Measurements from ENCODE around the gene PTPRN.
"Not testable (repeated sequence)": the region's sequence is repeated elsewhere in the genome, so short reads cannot be mapped to it uniquely, and the experiment has no call there.

The PTPRN gene

GRCh38 chr2:219306047-219306446, 3.2 kb downstream of the PTPRN start:
- FAIRE-seq = no peak

- no peak for FAIRE-seq
These were observed 5.0 kb downstream of the PTPRN start for GRCh38 chr2:219304223-219304622.

- no peak for FAIRE-seq
These were observed 6.7 kb downstream of the PTPRN start for GRCh38 chr2:219302412-219302968.

- no peak for FAIRE-seq
These were observed 9.2 kb downstream of the PTPRN start for GRCh38 chr2:219300022-219300421.

GRCh38 chr2:219299372-219299760, 9.8 kb downstream of the PTPRN start:
- no peak for FAIRE-seq

DNA sequence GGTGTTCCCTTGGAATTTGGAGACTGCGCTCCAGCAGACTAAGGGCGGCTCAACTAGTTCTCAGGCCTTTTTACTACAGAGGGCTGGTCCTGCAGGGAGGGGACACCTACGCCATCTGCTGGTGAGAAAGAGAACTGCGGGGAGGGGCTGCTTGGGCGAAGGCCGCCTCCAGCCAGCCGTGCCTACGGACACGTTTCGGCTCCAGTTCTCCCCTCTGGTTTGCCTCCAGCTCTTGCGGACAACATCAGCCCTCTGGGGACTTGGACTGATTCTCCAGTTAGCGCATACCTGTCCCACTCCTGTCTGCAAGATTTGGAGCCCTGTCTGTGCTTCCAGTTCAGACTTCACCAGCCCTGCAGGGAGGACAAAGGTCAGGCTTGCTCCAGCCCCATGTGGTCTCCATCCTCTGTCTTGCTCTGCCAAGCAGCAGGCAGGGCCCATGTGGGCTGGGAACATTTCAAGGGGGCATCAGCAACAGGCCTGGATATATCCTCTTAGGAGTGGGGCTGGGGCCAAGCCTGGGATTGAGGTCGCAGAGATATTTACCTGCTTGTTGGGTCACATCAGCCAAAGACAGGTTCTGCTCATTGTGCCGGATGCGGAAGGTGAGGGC, 10.3 kb downstream of the PTPRN start:
- FAIRE-seq = no peak

- FAIRE-seq = no peak
These were observed 11.3 kb downstream of the PTPRN start for GRCh38 chr2:219297766-219298456.

DNA sequence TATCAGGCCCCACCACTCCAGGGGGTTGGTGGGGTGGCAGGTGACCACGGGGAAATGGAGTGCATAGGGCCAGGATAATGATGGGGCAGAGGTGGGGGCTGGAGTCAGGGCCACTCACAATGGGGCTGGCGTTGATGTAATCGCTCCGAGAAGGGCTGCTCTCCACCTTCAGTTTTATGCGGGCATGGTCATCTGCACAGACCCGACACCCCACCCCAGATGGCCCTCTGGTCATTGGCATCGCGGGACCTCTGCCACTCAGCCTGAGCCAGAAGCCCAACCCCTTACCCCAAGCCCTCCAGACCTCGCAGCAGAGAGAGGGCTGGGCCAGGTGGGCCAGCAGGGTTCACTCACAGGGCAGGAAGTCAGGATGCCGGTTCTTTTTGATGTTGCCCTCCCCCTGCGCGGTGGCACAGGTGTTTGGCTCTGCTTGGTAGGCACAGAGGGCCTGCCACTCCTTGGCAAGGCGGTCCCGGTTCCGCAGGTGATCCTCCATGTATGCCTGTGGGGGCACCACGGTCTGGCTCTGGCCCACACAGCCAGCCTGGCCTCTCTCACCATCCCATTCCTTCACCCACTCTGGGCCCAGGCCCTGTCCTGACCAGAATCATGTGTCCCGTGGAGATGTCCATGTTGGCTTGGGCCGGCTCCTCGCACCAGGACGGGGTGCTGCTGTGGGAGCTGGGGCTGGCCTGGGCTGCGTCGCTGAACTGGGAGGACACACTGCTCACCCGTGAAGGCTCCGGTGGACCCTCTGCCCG, 12.4 kb downstream of the PTPRN start:
- FAIRE-seq = no peak

- FAIRE-seq = no peak
These were observed 13.1 kb downstream of the PTPRN start for GRCh38 chr2:219296142-219296541.

DNA sequence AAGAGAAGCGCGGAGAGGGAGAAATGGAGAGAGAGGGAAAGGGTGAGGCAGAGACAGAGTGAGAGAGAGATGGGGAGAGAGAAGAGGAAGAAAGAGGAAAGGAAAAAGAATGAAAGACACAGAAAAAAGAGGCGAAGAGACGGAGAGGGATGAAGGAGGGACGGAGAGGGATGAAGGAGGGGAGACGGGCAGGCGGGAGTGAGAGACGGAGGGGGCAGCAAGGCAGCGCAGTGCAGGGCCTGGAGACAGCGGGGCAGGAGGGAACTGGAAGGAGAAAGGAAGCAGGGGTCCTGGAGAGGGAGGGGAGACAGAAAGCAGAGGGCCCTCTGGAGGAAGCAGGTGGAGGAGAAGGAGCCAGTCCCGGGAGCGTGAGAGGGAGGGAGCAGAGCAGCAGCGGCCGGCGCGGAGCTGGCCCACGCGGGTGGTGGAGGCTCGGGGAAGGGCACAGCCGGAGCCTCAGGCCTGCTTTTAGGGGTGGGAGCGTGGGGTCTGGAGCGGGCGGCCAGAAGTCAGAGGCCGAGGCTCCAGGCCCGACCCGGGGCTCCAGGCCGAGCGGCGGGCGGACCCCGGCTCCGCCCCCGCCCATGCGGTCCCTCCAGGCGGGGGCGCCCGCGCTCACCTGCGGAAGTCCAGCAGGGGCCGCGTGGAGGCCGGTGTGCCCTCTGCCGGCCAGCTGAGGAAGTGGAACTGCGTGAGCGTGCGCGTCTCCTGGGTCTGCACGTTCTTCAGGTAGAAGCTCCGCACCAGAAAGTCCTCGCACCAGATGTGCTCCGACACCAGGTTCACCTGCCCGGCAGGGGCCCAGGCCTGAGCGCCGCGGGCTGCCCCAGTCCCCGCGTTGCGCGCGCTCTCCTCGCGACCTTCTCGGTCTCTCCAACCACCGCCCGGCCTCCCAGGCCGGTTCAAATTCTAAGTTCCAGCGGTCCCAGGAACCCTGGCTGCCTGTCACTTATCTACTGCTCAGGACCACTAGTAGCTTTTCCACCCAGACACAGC, 14.5 kb downstream of the PTPRN start:
- no peak for FAIRE-seq

- no peak for FAIRE-seq
These were observed 15.4 kb downstream of the PTPRN start for GRCh38 chr2:219293736-219294231.

DNA sequence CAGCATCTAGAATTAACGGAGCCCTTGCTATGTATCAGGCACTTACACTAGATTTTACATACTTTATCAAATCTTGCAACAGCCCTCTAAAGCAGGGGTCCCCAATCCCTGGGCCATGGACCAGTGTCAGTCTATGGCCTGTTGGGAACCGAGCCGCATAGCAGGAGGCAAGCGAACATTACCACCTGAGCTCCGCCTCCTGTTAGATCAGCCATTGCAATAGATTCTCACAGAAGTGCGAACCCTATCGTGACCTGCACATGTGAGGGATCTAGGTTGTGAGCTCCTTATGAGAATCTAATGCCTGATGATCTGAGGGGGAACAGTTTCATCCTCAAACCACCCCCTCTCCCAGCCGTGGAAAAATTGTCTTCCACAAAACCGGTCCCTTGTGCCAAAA, 16.6 kb downstream of the PTPRN start:
- no peak for FAIRE-seq

- FAIRE-seq = no peak
These were observed 17.2 kb downstream of the PTPRN start for GRCh38 chr2:219291910-219292490.

DNA sequence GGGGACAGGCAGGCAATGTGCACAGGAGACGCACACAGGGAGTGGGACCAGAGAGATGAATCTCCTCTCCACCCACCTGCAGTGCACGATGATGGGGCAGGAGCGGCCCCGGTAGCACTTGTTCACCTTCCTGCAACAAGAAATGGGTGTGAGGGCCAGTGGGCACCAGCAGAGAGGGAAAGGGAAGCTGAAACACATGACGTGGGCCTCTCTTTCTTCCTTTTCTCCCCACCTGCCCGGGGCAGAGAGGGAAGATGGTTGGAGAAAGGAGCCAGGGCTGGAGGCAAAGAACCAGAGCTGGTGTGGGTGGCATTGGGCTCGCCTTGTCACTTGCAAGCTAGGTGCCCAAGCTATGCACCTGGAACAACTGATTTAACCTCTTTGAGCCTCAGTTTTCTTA, 17.8 kb downstream of the PTPRN start:
- no peak for FAIRE-seq

GRCh38 chr2:219290381-219291171, 18.6 kb downstream of the PTPRN start:
- no peak for FAIRE-seq

DNA sequence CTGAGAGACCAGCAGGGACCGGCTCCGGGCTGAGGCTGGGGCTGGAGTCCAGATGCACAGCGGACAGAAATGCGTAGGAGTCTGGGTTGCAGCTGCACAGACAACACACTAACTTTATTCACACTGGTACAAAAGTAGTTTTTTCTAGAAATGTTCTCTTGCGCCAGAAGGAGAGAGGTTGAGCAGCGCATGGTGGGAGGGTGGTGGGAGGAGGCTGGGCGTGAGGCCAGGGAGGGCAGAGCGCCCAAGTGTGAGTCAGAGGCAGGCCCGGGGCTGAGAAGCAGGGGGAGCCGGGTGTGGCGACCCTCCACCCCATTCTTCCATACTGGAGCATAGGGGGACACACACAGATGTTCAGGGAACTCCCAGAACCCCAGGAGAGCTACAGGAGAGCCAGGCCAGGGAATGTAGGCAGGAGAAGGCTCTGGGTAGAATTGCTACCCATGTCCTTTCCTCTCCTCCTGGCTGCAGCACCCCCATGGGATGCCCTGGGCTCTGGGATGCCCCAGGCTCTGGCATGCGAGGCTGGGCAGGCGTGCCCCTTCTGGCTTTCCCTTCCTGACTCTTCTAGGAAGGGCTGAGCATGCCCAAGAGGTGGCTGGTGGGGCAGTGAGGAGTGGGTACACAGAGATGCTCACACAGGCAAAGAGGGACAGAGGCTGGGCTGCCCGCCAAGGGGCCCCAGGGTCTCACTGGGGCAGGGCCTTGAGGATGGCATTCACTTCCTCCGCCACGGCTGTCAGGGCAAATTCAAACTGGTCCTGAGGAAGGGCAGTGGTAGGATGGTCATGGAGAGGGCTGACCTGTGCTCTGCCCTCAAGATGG, 19.5 kb downstream of the PTPRN start:
- no peak for FAIRE-seq

- FAIRE-seq = no peak
These were observed 20.0 kb downstream of the PTPRN start for GRCh38 chr2:219289195-219289536.

DNA sequence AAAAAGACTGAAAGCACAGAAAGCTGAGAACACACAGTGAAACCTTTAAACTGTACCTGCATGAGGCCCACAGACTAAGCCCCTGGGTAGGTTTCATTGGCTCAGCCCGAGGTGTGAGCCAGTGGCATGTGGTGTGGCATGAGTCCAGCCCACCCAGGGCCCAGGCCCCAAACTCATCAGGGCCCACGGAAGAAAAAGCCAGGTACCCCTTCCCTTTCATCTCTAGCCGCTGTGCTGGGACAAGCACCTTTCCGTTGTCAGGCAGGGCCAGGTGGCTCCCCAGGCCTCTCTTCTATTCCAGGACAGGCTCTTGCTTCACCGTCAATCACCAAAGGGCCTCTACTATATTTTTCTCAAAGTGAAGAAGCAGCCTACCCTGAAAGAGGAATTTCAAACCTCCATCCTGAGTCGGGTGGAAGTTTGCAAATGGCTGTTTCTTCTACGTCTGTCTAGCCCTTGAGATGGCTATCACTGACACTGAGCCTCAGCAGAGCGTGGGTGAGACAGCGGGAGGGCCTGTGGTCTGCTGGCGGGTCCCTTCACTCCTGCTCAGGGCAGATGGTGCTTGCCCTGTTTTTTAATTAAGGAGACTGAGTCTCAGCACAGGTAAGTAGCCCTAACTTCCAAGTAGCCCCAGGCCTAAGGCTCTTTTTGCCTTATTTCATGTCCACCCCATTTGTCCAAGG, 21.5 kb downstream of the PTPRN start:
- FAIRE-seq = no peak

DNA sequence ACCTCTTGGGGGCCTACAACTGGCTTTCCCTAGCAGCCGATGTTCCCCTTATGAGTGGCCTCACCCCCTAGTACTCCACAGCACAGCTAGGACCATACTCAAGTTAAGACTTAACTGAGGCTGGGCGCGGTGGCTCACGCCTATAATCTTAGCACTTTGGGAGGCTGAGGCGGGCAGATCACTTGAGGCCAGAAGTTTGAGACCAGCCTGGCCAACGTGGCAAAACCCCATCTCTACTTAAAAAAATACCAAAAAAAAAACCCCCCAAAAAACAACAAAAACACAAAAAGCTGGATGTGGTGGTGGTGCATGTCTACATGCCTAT, 22.1 kb downstream of the PTPRN start:
- FAIRE-seq = not testable (repeated sequence)

All from A204.1 (cell line).